T follicular helper cell (primary cell): ENCODE results near the gene CYP8B1.

Experiments
- DNase-seq: peaks from one replicate; pipeline ENCODE4 v3.0.0-alpha.2; 2020; ENCODE audit warnings: low read depth

Gene CYP8B1

GRCh38 chr3:42823351-42823750 lies 52.3 kb downstream of the CYP8B1 start:
- DNase-seq = no peak

GRCh38 chr3:42822828-42823227 lies 52.9 kb downstream of the CYP8B1 start:
- DNase-seq = no peak
